HG03097 (cell line): Measurements from ENCODE around the gene CYB5D1.
A peak's percentile ranks its signal among the peaks of the same experiment; 100 is the strongest.

Source experiments
- ATAC-seq: cut with Tn5 transposase; IDR thresholded peaks from one replicate; pipeline ENCODE4 v1.9.1; 2021; ENCODE audit not compliant: unreplicated experiment, low FRiP score

The CYB5D1 gene

DNA sequence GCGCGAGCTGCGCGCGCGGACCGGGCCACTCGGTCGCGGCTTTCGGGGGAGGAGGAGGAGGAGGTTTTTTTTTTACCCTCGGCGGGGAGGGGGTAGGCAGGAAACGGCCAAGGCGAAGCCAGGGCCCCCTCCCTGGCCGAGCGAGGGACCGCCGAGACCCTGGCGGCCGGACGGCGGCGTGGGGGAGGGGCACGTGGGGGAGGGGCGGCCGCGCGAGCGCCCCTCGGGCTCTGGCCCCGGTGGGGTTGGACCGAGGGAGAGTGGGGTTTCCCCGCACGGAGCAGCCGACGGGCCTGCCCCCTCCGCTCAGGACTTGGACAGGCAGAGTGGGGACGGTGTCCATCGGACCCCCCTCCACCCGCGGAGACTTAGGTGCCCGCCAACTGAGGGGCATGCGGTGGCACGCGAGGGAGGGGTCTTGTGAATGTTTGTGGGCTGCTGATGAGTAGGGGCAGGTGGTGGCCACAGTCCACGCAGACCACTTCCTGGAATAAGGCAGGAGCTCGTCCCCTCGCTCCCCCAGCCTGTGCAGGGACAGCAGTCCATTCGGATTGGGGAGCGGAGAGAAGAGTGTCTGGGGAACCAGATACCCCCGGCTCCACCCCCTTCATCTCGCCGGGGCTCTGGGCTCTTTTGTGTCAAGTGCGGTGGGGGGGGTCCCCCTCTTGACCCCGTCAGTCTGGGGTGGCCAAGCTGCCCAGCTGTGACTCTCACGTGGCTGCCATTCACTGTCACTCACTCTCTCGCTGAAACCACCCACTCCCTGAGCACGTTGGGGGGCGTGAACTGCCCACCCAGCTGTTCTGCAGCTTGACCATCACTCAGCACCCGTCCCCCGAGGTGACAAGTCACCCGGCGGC, 27.8 kb downstream of the CYB5D1 start:
- no peak for ATAC-seq

DNA sequence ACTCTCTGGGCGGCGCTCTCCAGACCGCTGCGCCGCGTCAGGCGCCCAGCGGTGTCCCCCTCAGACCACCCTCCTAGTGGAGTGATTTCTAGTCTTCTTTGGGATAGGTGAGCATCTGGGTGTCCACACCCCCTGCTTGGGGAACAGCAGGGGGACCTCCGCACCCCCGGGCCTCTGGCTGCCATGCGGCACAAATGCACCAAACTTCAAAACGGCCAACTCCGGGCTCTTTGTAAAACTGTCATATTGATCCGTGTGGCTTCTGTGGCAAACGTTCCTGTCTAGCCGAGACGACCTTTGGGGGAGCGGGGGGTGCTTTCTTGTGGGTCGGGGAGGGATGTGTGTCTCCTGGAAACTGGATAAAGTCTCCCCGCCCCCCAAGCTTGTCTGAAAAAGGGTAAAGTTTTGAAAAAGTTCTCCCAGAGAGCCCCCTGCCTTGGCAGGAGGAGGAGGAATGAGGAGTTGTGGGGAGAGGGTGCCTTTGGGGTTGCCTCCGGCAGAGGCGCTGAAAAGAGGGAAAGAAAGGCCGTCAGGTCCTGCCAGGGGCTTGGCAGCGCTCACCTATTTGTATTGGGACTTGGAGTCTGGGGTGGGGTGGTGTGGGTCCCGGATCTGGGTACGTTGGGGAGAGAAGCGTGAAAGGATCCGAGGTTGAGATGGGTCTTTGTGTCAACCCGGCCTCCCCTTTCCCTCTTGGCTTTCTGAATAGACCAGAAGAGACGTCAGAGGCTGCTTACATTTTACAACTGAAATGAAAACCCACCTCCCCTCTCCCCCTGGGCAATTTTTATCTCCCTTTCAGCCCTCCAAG, 28.6 kb downstream of the CYB5D1 start:
- ATAC-seq: no peak

GRCh38 chr17:7887038-7887481, 29.3 kb downstream of the CYB5D1 start:
- no peak for ATAC-seq

- ATAC-seq: peak; percentile 45
Measured at GRCh38 chr17:7887482-7888183, 29.8 kb downstream of the CYB5D1 start.

GRCh38 chr17:7888184-7888920, 30.5 kb downstream of the CYB5D1 start, which contains the start of gene CHD3:
CHD3 (plus strand) TSS chr17:7888789; CDS start chr17:7889001, 212 bp downstream.
- no peak for ATAC-seq

GRCh38 chr17:7889166-7889955, 31.6 kb downstream of the CYB5D1 start:
- ATAC-seq: no peak

DNA sequence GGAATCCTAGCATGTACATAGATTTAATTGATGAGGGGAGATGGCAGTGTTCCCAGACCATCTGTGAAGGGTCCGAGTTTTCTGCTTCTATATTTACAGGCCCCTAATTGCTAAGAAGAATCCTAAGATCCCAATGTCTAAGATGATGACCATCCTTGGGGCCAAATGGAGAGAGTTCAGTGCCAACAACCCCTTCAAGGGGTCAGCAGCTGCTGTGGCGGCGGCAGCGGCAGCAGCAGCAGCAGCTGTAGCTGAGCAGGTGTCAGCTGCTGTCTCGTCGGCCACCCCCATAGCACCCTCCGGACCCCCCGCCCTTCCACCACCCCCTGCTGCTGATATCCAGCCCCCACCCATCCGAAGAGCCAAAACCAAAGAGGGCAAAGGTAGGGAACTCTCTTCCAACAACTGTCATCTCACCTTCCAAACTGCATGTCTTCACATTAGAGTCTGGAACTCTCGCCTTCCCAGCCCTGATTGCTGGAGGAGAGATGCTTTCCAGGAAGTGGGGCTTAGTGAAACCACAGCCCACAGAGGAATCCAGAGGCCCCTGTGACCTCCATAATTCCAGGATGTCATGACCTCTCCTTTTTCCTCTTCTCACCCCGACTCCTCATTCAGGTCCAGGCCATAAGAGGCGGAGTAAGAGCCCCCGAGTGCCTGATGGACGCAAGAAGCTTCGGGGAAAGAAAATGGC, 35.5 kb downstream of the CYB5D1 start:
- no peak for ATAC-seq

GRCh38 chr17:7894226-7894625, 36.4 kb downstream of the CYB5D1 start:
- no peak for ATAC-seq

DNA sequence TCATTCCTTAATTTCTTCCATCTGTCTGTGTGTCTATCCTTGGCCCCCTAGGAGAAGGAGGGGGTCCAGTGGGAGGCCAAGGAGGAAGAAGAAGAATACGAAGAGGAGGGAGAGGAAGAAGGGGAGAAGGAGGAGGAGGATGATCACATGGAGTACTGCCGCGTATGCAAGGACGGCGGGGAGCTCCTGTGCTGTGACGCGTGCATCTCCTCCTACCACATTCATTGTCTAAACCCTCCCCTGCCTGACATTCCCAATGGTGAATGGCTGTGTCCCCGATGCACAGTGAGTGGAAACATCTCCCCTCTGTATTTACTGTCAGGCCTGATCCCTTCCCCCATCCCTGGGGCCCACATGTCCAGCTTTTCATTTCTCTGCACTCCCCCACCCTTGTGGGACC, 37.1 kb downstream of the CYB5D1 start:
- no peak for ATAC-seq

DNA sequence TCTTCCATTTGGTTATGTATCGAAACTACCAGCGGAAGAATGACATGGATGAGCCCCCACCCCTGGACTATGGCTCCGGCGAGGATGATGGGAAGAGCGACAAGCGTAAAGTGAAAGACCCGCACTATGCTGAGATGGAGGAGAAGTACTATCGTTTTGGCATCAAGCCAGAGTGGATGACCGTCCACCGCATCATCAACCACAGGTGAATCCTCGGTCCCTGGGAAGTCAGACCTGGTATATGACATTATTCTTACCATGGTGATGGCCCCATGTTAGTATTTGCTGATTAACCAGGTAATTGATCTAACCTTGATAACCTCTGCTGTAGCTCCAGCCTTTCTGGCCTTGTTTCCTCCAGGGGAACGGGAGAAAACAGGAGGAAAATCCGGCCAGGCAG, 39.3 kb downstream of the CYB5D1 start:
- no peak for ATAC-seq

DNA sequence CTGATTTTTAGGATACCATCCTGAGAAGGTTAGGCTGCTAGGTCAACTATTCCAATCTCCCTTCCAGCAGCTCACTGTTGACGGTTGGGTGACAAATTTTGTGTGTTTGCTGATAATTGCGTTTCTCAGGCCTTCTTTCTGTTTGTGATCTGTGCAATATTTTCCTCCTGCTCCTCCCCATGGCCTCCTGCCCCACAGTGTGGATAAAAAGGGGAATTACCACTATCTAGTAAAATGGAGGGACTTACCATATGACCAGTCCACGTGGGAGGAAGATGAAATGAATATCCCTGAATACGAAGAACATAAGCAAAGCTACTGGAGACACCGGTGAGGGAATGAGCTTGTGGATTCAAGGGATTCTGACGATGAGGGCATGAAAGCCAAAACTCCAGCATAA, 40.0 kb downstream of the CYB5D1 start:
- ATAC-seq: no peak

GRCh38 chr17:7903154-7904103, 45.6 kb downstream of the CYB5D1 start:
- no peak for ATAC-seq

DNA sequence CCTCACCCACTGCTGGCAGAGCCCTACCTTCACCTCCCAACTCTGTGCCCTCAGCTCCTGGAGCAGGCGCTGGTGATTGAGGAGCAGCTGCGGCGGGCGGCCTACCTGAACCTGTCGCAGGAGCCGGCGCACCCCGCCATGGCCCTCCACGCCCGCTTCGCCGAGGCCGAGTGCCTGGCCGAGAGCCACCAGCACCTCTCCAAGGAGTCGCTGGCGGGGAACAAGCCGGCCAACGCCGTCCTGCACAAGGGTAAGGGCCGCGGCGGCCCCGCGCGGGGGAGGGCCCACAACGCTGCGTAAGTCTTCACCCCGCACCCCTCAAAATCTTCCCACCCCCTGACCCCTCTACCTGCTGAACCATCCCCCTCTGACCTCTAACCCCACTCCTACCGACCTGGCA, 51.3 kb downstream of the CYB5D1 start:
- ATAC-seq: no peak

DNA sequence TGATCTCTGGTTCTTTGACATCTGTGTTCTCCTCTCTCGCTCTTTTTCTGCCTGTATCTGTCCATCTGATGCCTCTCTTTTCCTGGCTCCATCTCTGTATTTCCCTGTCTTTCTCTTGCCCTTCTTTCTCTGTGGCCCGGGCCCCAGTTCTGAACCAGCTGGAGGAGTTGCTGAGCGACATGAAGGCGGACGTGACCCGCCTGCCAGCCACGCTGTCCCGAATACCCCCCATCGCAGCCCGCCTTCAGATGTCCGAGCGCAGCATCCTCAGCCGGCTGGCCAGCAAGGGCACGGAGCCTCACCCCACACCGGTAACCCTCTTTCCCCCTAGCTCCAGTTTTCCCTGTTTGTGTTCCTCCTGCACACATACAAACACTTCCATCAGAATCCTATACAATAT, 52.5 kb downstream of the CYB5D1 start:
- no peak for ATAC-seq

GRCh38 chr17:7910711-7911110, 52.9 kb downstream of the CYB5D1 start:
- ATAC-seq: no peak

DNA sequence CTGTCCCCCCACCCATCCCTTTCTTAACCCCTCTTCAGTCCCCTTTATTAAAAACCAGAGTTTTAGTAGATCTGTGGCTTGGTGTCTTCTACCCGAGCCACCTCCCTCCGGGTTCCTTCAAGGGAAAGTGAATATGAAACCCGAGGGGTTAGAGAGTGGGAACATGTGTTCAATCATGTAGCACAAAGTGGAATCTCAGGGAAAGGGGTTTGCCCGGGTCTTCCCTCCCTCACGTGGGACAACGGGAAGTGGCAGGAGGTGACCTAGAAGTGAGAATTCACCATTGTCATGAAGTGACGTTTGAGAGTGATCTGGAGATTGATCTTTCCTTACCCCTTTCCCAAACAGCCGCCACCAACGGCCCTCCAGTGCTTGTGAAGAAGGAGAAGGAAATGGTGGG, 53.3 kb downstream of the CYB5D1 start:
- no peak for ATAC-seq
